IMR-90 (cell line): Measurements from ENCODE around the gene ATP6AP1. TPM values are rescaled to one million over a fixed set of nuclear protein-coding genes. Genes with fewer than 3 reads are reported as not detected.

Experiments
- ATAC-seq: fragments of 200-7000 bp; cut with Tn5 transposase; 2 replicates; pipeline ENCODE4 v1.9.1; 2020; ENCODE audit warnings: low read depth, mild to moderate bottlenecking, moderate library complexity
- BruUV-seq: library from RNA; stranded (reverse); fragments of 400-500 nt; replicated peaks from 2 replicates; lab custom pipeline; 2021; lab: Mats Ljungman, UMichigan
- CTCF ChIA-PET: fragments of 300-600 bp; formaldehyde crosslinking; extraction: SDS; loops from one replicate; lab custom pipeline; 2021; ENCODE audit warnings: antibody characterized with exemption; lab: Yijun Ruan, JAX
- POLR2A ChIA-PET: fragments of 300-600 bp; sonication (Branson Sonifier 250); formaldehyde crosslinking; loops from one replicate; lab custom pipeline; 2022; ENCODE audit warnings: antibody characterized with exemption; ENCODE audit not compliant: unreplicated experiment; lab: Charles Lee
- DNase-seq: peaks from one replicate; pipeline ENCODE4 v3.0.0; 2013
- H2AFZ ChIP-seq: replicated peaks from 2 replicates; pipeline ENCODE3; 2013; ENCODE audit warnings: low read length, mild to moderate bottlenecking; ENCODE audit not compliant: poor library complexity
- H2AK5ac ChIP-seq: 2 replicates; pipeline ENCODE4 v1.6.1; 2013; ENCODE audit warnings: low read depth, low read length, inconsistent platforms
- H2AK9ac ChIP-seq: replicated peaks from 2 replicates; pipeline ENCODE3; 2013; ENCODE audit warnings: mild to moderate bottlenecking, low read depth, low read length, moderate library complexity; ENCODE audit not compliant: poor library complexity
- H2BK120ac ChIP-seq: 2 replicates; pipeline ENCODE4 v1.6.1; 2013; ENCODE audit warnings: low read depth, low read length, inconsistent platforms
- H2BK15ac ChIP-seq: 3 replicates; pipeline ENCODE4 v1.6.1; 2013; ENCODE audit warnings: low read depth, low read length, inconsistent platforms
- H2BK20ac ChIP-seq: 2 replicates; pipeline ENCODE4 v1.6.1; 2013; ENCODE audit warnings: low read depth, mild to moderate bottlenecking, inconsistent platforms, low read length, moderate library complexity
- H2BK5ac ChIP-seq: 2 replicates; pipeline ENCODE4 v1.6.1; 2013; ENCODE audit warnings: mild to moderate bottlenecking, low read depth, low read length, inconsistent platforms; ENCODE audit not compliant: poor library complexity, severe bottlenecking
- H3K14ac ChIP-seq: replicated peaks from 2 replicates; pipeline ENCODE4 v1.6.1; 2013; ENCODE audit warnings: low read depth, low read length, inconsistent platforms
- H3K18ac ChIP-seq: 2 replicates; pipeline ENCODE4 v1.6.1; 2013; ENCODE audit warnings: low read depth, low read length, control low read depth
- H3K23ac ChIP-seq: 2 replicates; pipeline ENCODE4 v1.6.1; 2013; ENCODE audit warnings: low read depth, low read length, inconsistent platforms
- H3K27ac ChIP-seq: 2 replicates; pipeline ENCODE4 v1.5.1; 2013; ENCODE audit warnings: mild to moderate bottlenecking, control low read depth, low read length; ENCODE audit not compliant: insufficient read depth
- H3K27me3 ChIP-seq: 2 replicates; pipeline ENCODE4 v1.6.1; 2013; ENCODE audit warnings: low read length; ENCODE audit not compliant: control insufficient read depth, insufficient read depth
- H3K36me3 ChIP-seq: 2 replicates; pipeline ENCODE4 v1.6.1; 2013; ENCODE audit warnings: low read length, mixed read lengths; ENCODE audit not compliant: control insufficient read depth, insufficient read depth
- H3K4ac ChIP-seq: 2 replicates; pipeline ENCODE4 v1.6.1; 2013; ENCODE audit warnings: low read depth, low read length, inconsistent platforms
- H3K4me1 ChIP-seq: 2 replicates; pipeline ENCODE4 v1.6.1; 2013; ENCODE audit warnings: low read length, mixed read lengths; ENCODE audit not compliant: control insufficient read depth, insufficient read depth
- H3K4me2 ChIP-seq: 2 replicates; pipeline ENCODE4 v1.6.1; 2013; ENCODE audit warnings: low read depth, mild to moderate bottlenecking, control low read depth, low read length, moderate library complexity
- H3K4me3 ChIP-seq: 2 replicates; pipeline ENCODE4 v1.5.1; 2013; ENCODE audit warnings: low read depth, mild to moderate bottlenecking, control low read depth, low read length, moderate library complexity; ENCODE audit not compliant: insufficient read depth
- H3K56ac ChIP-seq: 2 replicates; pipeline ENCODE4 v1.6.1; 2013; ENCODE audit warnings: low read length, inconsistent platforms; ENCODE audit not compliant: insufficient read depth; ENCODE audit errors: extremely low read depth
- H3K79me1 ChIP-seq, 2 experiments: 2 replicates each; pipeline ENCODE4 v1.6.1; 2013; ENCODE audit warnings: low read length in 2 of 2, inconsistent platforms in 1 of 2, low read depth in 1 of 2
- H3K9ac ChIP-seq: 2 replicates; pipeline ENCODE4 v1.6.1; 2013; ENCODE audit warnings: low read depth, low read length, control low read depth
- H3K9me1 ChIP-seq: 2 replicates; pipeline ENCODE4 v1.6.1; 2013; ENCODE audit warnings: low read length, inconsistent platforms; ENCODE audit not compliant: insufficient read depth
- H3K9me3 ChIP-seq: 2 replicates; pipeline ENCODE4 v1.6.1; 2013; ENCODE audit warnings: low read length; ENCODE audit not compliant: control insufficient read depth, insufficient read depth
- H4K20me1 ChIP-seq: 2 replicates; pipeline ENCODE4 v1.6.1; 2013; ENCODE audit warnings: low read length, inconsistent platforms; ENCODE audit not compliant: insufficient read depth
- H4K5ac ChIP-seq: 2 replicates; pipeline ENCODE4 v1.6.1; 2013; ENCODE audit warnings: mild to moderate bottlenecking, low read depth, low read length, control low read depth
- H4K8ac ChIP-seq, 2 experiments: 2 replicates each; pipeline ENCODE4 v1.6.1; 2013; ENCODE audit warnings: low read depth in 2 of 2, low read length in 2 of 2, control low read depth in 1 of 2, inconsistent platforms in 1 of 2
- H4K91ac ChIP-seq: 2 replicates; pipeline ENCODE4 v1.6.1; 2013; ENCODE audit warnings: low read depth, low read length, inconsistent platforms; ENCODE audit not compliant: insufficient read depth
- ELK1 ChIP-seq: fragments of 150-350 bp; IDR thresholded peaks from 2 replicates; pipeline ENCODE4 v1.6.1; 2016; ENCODE audit warnings: low read depth, mild to moderate bottlenecking, low read length, moderate library complexity, borderline replicate concordance
- MXI1 ChIP-seq: IDR thresholded peaks from 2 replicates; pipeline ENCODE4 v1.6.1; 2012; ENCODE audit warnings: low read depth, mild to moderate bottlenecking, low read length, moderate library complexity, borderline replicate concordance
- RAD21 ChIP-seq: IDR thresholded peaks from 2 replicates; pipeline ENCODE4 v1.6.1; 2012; ENCODE audit warnings: low read length, improper control_type of control experiment
- WGBS, 2 experiments: methylation state at CpG; one replicate each; pipeline versions ENCODE4 v1.1.5 to v1.1.7; 2013; ENCODE audit warnings: missing lambda C conversion rate in 2 of 2; ENCODE audit not compliant: insufficient read length in 1 of 2; ENCODE audit errors: extremely low coverage in 2 of 2; 5-methylcytosine and 5-hydroxymethylcytosine counted together
- dilution Hi-C: fragments of 300-500 bp; cut with HindIII; formaldehyde crosslinking; loops from one replicate; pipeline ENCODE4 v1.14.3; 2018; ENCODE audit warnings: low sequenced_read_pairs; ENCODE audit not compliant: unreplicated experiment
- in situ Hi-C: fragments of 300-500 bp; cut with MboI; formaldehyde crosslinking; loops from 3 replicates; pipeline ENCODE4 v1.14.3; 2019; ENCODE audit warnings: low sequenced_read_pairs, inconsistent platforms, mixed read lengths
- intact Hi-C: fragments of 100-400 bp; cut with micrococcal nuclease; formaldehyde crosslinking; loops from 2 replicates; pipeline ENCODE4 v1.10.0; 2022
- polyA plus RNA-seq, 3 experiments: library from polyadenylated mRNA; depleted of rRNA; stranded (reverse); fragments of >200 nt; gene quantifications; 2 replicates each; pipeline ENCODE4 v1.2.3, GENCODE V29; 2012; ENCODE audit warnings: low replicate concordance in 1 of 3
- total RNA-seq: library from RNA; depleted of rRNA; stranded (reverse); fragments of >200 nt; gene quantifications from 2 replicates; pipeline ENCODE4 v1.2.3, GENCODE V29; 2012

The ATP6AP1 gene
- total and polyA plus RNA-seq, 2 of the 4 experiments (the other 2 are of a cell fraction): 13.8 to 96.7 TPM

GRCh38 chrX:154403192-154403591 lies 25.3 kb upstream of the ATP6AP1 start:
- Histone ChIP-seq H3K9me1 (no peaks in the 10 kb centered on the region), H3K9me3 (no peaks in the 10 kb centered on the region), H2AK5ac (no peak overlapping the region), H3K27me3 (no peaks in the 10 kb centered on the region), H4K91ac (no peak overlapping the region), H3K18ac (no peak overlapping the region), H3K27ac (no peak overlapping the region), H3K23ac (no peak overlapping the region), H3K9ac (no peak overlapping the region), H3K79me1 (peaks cover 6 to 21% of the 10 kb centered on the region in 2 experiments), H3K4ac (no peak overlapping the region), H2BK20ac (no peak overlapping the region), H2BK120ac (no peak overlapping the region), H4K8ac (no peak overlapping the region), H3K56ac (no peak overlapping the region), H3K4me3 (no peak overlapping the region), H2AFZ (no peak overlapping the region), H4K5ac (no peak overlapping the region), H2AK9ac (peak overlapping the region; percentile 8), H3K4me1 (peaks cover 2% of the 10 kb centered on the region; the same call in 1 of the 2 replicates), H2BK15ac (no peak overlapping the region), H3K14ac (no peak overlapping the region), H3K4me2 (no peak overlapping the region), H2BK5ac (no peak overlapping the region), H4K20me1 (peaks cover 43% of the 10 kb centered on the region), H3K36me3 (peaks cover 21% of the 10 kb centered on the region)
- ATAC-seq: no peak
- DNase-seq: no peak
- dilution Hi-C loops: no loop called here
- ChIA-PET CTCF (no interaction called here), POLR2A (no interaction called here)
- TF ChIP-seq MXI1 (no peak), ELK1 (no peak), RAD21 (no peak)
- WGBS, 2 experiments: no CpG with 5 or more reads among the region's 10 CpGs
- BruUV-seq: no TSS peak
- intact Hi-C loops: no loop called here
- in situ Hi-C loops: no loop called here
